Activated T-cell treated with anti-CD3 and anti-CD28 coated beads for 1 hour (primary cell): ENCODE data around the gene RITA1.
A peak's percentile ranks its signal among the peaks of the same experiment; 100 is the strongest.

Source experiments
- DNase-seq: peaks from one replicate; pipeline ENCODE4 v3.0.0-alpha.2; 2020; ENCODE audit warnings: low read depth

Gene RITA1

DNA sequence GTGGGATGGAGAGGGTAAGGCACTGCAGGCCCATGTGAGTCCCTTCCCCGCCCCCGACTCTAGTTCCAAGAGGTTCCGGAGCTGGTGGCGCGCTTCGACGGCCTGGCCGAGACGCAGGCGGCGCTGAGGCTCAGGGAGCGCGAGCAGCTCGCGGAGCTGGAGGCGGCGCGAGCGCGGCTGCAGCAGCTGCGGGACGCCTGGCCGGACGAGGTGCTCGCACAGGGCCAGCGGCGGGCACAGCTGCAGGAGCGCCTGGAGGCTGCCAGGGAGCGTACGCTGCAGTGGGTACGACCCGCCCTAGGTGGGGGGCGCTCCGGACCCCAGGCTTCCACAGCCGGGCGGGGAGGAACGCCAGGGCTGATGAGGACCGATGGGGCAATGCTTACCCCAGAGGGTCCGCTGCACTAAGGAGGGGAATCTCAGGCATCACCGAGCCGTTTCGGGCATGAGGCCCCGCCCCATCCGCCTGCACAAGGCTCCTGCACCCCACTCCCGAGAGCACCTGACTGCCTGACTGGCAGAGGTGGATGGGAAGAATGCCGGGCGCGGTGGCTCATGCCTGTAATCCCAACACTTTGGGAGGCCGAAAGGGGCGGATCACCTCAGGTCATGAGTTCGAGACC, 31.1 kb upstream of the RITA1 start:
- DNase-seq = no peak

DNA sequence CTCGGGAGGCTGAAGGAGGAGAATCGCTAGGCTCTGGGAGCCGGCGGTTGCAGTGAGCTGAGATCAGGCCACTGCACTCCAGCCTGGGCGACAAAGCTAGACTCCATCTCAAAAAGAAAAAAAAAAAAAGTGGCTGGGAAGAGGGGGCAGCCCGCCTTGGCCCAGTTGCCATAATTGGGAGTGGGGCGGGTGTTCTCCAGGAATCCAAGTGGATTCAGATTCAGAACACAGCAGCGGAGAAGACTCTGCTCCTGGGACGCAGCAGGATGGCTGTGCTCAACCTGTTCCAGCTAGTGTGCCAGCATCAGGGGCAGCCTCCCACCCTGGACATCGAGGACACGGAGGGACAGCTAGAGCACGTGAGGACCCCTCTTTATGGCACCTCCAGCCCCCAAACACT, 30.5 kb upstream of the RITA1 start:
- no peak for DNase-seq

DNA sequence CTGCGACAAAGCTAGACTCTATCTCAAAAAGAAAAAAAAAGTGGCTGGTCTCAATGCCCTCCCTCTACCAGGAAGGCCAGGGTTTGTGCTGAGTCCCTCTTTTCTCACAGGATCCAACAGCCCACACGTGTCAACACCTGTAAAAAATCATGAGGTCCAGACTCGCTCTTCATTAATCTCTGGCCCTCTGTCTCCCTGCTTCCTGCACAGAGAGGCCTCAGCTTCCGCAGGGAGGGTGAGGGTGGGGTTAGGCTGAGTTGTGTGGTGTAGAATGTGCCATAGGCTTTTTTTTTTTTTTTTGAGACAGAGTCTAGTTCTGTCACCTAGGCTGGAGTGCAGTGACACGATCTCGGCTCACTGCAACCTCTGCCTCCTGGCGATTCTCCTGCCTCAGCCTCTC, 29.9 kb upstream of the RITA1 start:
- no peak for DNase-seq

DNA sequence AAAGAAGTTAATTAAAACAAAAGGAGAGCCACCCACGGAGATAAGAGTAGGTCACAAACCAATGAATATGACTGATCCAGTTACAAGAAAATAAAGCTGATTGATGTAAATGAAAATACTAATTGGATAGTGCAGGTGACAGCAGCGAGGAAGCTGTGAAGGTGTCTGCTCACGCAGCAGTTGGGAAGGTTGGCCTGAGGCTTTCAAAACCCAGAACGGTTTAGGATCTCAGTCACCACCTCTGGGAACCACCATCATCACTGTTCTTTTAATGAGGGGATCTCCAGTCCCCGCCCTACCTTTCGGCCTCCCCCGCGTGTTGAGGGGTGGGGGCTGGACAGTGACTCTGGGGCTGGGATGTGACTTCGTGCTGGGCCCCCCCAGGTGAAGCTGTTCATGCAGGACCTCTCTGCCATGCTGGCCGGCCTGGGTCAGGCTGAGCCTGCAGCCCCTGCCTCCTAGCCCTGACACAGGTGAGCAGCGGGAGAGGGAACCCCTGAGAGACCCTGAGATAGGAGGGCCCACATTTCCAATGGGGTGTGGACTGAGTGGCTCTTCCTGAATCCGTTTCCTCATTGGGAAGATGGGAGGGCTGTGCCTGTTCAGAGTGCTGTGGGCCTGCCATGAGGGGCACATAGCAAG, 28.2 kb upstream of the RITA1 start:
- no peak for DNase-seq

DNA sequence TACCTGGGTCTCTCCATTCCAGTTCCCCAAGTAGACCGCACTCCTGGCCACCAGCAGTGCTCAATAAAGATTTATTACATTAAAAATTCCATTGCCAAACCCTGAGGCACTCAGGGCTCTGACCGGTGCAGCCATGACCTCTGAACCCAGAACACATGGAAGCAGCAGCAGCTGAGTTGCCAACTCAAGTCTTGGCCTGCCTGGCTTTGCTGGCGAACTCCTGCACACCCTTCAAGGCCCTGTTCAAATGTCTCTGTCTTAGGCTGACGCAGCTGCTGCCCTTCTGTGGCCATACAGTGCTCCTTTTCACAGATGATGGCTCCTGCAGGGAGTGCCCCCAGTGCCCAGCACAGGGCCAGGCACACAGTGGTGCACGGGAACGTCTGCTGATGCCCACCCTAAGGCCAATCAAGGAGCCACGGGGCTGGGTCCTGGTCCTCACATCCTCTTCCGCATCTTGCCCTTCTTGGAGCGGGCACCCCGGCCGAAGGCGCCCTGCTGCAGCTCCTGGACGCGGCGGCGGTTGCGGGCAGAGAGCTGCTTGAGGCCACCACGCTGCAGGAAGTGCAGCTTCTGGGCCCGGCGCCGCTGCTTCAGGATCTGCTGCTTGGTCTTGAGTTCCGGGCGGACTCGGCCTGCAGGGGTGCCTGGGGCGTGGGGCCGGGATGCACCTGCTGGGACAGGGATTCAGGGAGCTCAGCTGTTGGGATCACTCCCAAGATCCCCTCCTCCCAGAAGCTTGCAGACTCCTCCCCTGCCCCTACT, 26.9 kb upstream of the RITA1 start:
- DNase-seq = no peak

DNA sequence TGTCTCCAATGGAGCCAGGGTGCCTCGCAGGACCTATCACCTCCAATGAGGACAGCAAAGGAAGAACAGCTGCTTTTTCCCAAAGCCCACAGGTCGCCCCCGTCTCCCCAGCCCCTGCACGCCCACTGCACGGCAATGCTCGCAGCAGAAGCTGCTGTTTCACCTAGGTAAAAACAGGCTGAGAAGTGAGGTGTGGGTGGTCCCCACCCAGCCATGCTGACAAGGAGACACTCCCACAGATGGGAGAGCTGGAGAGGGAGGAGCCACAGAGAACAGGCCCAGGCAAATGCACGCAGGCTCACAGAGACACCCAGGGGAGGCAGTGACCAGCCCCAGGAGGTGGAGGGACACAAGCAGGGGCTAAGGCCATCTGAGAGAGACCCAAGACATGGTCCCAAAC, 25.6 kb upstream of the RITA1 start:
- no peak for DNase-seq

DNA sequence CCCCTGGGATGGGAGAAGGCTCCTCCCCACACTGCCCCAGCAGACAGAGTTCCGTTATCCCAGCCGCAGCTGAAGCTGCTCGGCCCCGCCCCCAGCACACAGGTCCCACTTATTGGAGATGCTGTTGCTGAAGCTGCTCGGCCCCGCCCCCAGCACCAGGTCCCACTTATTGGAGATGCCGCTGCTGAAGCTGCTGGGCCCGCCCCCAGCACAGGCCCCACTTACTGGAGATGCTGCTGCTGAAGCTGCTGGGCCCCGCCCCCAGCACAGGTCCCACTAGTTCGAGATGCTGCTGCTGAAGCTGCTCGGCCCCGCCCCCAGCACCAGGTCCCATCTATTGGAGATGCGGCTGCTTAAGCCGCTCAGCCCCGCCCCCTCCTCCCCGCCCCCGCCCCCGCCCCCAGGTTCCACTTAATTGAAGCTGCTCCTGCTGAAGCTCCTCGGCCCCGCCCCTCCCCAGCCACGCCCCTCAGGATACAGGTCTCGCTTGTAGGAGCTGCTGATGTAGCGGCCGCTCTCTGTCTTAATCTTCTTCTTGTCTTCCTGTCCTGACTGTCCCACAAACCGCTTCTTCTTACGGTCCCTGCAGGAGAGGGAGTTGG, 24.0 kb upstream of the RITA1 start:
- DNase-seq = no peak

DNA sequence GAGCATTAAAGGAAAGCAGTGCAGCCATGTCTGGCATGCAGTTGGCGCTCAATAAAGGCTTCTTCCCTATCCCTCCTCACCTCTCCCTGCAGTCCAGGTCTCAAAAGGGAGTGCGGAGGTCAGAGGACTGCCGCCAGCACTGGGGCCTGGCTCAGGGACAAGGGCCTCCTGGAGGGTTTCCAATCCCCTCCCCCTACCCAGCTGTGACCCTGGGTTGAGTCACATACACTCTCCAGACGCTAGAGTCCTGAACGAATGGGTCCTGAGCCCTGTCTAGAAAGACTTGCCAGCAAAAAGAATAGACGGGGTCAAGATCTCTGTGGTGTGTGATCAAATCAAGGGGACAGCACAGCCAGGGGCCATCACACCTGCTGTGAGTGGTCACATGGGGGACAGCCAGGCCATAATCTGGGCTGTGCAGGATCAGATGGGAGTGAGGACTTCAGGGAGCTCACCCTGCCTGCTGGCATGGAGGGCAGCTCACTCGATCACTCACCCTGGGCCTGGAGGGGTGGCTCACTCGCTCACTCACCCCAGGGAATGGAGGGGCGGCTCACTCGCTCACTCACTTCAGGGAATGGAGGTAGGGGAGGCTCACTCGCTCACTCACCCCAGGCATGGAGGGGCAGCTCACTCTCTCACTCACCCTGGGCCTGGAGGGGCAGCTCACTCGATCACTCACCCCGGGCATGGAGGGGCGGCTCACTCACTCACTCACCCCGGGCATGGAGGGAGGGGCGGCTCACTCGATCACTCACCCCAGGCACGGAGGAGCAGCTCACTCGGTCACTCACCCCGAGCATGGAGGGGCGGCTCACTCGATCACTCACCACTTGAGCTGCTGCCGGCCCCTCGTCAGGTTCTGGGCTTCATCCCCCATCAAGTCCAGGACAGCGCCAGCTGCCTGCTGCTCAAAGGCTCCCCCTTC, 23.2 kb upstream of the RITA1 start:
- no peak for DNase-seq

DNA sequence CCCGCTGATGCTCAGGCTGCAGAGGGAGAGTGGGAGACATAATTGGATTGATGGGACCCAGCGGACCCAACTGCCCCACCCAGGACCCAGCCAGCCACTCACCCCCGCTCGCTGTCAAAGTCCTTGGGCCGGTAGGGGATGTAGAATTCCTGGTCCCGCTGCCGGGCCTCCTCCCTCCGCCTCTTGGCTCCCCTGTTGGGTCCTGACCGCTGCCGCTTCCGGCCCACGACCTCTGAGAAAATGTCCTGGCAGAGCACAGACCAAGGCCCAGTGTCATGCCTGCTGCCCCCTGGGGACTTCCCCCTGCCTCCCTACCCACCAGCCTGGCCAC, 22.5 kb upstream of the RITA1 start:
- DNase-seq = no peak

DNA sequence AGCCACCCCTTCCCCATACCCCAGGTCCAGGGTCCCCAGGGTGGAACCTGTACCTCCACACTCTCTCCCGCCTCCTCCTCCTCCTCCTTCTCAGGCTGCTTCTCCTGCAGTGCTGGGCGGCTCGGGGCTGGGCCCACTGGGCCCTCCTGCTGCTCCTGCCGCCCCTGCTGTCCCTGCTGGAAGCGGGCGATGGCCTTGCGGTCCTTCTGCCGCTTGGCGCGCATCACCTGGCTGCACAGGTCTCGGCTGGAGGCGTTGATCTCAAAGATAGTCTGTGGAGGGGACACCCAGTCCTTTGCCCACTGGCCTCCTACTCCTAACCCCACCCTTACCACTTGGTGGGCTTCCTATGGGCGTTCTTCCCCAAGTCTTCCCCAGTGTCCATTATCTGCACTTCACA, 21.5 kb upstream of the RITA1 start:
- no peak for DNase-seq

DNA sequence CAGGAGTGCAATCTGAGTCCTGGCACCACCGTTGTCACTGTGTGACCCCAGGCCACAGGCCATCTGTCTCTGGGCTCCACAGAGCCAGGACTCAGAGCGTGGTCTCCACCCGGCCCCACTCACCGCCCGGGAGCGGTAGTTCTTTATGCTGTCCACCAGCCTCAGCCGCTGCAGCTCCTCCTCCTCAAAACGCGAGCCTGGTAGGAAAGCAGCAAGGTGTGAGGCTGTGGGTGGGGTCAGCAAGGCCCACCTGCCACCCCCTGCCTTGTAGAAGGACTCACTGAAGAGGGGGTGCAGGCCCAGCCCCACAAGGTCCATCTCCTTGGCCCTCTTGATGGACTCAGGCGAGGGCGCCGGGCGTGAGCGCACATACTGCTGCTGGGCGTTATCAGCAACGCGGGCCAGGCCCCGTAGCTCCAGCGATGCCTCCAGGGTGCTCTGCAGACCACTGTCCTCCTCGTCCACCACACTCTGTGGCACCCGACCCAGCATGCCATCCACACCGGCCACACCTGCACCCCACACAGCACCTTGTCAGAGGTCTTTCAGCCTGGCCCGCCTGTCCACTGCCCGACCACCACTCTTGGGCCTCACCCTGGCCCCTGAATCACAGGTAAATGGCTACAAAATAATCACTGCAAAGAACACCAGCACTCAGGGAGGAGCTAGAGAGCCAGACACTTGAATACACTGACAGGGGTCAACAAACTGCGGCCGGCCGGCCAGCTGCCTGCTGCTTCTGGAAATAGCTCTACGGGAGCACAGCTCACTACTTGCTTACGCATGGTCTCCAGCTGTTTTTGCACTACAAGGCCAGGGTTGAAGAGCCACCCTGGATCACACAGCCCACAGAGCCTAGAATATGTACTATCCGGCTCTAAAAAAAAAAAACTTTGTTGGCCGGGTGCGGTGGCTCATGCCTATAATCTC, 19.7 kb upstream of the RITA1 start:
- DNase-seq = no peak

DNA sequence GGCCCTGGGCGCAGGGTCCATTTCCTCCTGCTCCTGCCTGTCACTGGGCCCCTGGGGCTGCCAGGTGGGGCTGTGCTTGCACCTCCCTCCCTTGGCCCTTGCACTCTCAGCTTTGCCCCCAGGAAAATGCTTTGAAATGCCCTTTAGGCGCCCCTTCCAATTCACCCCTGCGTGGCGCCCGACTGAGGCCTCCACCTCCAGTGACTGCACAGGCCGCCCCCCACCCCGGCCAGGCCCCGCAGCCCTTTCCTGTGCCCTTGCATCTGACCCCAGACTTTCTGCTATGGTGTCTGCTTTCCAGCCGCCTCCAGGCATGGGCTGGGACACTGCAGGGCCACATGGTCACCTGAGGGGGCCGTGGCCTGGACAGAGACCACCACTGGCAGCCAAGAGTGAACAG, 17.7 kb upstream of the RITA1 start:
- no peak for DNase-seq

DNA sequence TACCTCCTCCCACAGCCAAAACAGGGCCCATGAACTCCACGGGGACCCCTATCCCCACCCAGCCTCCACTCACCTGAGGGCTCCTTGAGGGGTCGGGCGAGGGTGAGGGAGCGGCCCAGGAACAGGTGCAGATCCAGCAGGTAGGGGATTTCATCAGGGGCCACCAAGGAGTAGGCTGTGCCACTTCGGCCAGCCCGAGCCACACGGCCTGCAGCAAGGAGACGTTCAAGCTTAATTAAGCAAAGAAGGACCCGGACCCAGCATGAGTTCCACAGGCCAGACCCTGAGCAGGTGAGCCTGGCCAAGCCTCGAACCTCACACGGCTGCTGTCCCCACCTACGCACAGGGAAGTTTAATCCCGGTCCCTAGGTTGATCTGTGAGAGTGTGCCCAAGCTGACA, 15.8 kb upstream of the RITA1 start:
- no peak for DNase-seq

DNA sequence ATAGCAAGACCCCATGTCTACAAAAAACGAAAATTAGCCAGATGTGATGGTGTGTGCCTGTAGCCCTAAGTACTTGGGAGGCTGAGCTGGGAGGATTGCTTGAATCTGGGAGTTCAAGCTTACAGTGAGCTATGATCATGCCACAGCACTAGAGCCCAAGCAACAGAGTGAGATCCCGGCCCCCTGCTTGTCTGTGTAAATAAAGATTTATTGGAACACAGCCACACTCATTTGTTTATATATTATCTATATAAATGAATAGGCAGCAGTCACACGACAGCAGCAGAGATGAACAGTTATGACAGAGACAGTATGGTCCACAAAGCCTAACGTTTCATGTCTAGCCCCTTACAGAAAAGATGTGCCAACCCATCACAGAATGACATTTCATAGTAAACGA, 15.1 kb upstream of the RITA1 start:
- DNase-seq = no peak

DNA sequence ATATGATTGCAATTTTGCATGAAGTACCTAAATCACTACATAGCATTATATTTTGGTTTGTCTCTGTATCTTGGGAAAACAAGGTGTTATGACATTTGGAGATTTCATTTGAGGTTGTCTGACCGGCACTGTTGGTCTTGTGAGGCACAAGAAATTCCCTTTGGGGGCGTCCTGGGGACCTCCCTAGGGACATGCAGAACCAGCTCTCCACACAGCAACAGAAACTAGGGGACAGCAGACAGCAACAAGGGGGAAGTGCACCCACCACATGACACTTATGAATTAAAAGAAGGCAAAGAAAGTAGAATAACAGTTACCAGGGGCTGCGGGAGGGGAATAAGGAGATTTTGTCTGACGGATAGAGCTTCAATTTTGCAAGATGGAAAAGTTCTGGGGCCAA, 14.6 kb upstream of the RITA1 start:
- DNase-seq = no peak

DNA sequence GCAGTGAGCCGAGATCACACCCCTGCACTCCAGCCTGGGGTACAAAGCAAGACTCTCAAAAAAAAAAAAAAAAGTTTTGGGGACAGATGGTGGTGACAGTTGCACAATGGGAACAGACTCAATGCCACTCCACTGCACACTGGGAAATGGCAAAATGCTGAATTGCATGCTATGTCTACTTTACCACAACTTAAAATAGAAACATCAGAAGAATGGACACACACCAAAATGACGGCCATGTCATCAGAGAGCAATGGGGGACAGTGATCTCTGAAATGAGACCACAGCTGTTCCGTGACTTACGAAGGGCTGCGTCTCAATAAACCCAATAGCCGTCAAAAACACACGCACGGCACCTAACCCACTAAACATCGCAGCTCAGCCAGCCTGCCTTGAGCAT, 14.0 kb upstream of the RITA1 start:
- no peak for DNase-seq

DNA sequence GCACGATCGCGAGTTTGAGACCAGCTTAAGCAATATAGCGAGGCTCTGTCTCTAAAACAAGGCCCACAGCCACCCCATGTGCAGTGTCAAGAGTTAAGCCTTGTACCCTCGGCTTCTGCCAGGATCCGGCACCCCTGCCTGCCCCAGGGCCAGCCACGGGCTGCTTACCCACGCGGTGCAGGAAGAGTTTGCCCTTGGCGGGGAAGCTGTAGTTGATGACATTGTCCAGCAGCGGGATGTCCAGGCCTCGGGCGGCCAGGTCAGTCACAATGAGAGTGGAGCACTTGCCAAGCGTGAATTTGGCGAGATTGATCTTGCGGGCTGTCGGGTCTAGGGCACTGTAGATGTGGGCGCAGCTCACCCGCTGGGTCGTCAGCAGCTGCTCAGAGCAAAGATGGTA, 13.3 kb upstream of the RITA1 start:
- DNase-seq = no peak

DNA sequence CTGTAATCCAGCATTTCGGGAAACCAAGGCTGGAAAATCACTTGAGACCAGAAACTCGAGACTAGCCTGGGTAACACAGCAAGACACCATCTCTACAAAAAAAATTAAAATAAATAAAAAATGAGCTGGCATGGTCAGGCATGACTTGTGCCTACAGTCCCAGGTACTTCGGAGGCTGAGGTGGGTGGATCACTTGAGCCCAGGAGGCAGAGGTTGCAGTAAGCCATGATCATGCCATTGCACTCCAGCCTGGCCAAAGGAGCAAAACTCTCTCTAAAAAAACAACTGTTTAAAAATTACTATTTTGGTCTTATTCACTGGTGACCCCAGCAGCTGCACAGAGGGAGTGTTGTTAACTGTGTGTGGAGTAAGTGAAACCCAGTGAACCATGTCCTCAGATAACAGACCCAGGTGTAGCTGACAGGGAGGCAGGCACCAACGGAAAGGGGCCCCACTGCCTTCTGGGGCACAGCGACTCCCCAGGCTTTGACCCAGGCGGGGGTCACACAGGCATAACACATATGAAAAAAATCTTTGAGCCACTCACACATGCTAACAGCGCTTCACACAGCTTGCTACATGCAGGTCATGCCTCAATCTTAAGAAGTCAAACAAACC, 12.3 kb upstream of the RITA1 start:
- DNase-seq = no peak

DNA sequence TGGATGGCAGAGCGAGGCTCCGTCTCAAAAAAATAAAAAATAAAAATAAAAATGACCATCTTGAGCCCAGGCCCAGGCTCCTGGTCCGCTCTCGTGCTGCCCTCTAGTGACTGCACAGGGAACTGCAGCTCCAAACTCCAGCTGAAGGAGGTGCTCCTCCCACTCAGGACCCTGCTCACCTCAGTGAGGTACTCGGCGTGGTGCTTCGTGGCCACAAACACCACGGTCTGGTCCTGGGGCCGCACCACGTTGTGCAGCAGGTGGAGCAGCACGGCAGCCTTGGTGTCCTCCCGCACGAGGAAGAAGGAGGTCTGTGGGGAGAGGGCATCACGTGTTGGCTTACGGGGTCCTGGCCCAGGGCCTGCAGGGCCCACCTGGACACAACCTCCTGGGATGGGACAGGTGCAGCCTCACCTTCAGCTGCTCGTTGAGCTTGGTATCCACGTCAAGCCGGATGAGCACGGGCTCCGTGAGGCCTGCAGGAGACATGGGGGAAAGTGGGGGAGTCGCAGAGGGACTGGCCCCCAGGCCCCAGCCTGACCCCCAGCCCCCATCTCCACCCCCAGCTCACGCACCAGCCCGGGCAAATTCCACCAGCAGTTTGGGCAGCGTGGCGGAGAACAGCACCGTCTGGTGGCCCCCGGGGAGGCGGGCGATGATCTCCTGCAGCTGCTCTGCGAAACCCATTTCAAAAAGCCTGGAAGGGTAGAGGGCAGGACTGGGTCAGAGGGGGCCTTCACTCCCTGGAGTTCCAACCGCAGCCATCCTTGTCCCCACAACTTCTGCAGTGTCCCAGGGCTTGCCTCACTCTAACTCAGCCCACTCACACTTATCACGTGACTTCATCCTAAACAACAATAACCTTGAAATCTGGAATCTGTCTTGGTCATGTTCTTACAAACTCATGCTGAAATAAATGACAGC, 10.8 kb upstream of the RITA1 start:
- peak; percentile 65 for DNase-seq

DNA sequence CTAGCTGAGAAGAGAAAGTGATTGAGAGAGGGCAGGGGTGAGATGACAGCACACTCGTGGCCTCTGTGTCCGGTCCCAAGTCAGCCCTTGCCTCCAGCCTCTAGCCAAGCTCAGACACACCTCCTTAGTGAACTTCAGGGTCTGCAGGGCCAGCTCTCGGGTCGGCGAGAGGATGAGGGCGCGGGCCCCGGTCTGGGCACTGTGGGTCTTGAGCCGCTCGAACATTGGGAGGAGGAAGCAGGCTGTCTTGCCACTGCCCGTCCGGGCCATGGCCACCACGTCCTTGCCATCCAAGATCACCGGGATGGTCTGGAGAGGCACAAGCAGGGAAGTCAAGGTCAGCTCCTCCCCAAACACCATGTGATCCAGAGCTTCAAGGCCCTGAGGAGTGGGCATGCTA, 6.5 kb upstream of the RITA1 start:
- no peak for DNase-seq
